ENCODE data around the gene PPEF1.

PPEF1 gene

GRCh38 chrX:18792828-18793227 lies 85.4 kb downstream of the PPEF1 start:
- TF ChIP-seq CTCF (IDR thresholded peaks at IDR 0.05; ENCODE audit: control insufficient read depth, insufficient read depth, low read depth, low read length, missing control alignments) = no peak
- H3K4me3 ChIP-seq (ENCODE audit: control insufficient read depth, low read depth, low read length) = no peak overlapping the region
- DNase-seq (ENCODE audit: low read depth) = no peak

GRCh38 chrX:18793601-18794089 lies 86.2 kb downstream of the PPEF1 start:
- no peak for DNase-seq (ENCODE audit: low read depth)
- no peak for TF ChIP-seq CTCF (IDR thresholded peaks at IDR 0.05; ENCODE audit: control insufficient read depth, insufficient read depth, low read depth, low read length, missing control alignments)
- no peak overlapping the region for H3K4me3 ChIP-seq (ENCODE audit: control insufficient read depth, low read depth, low read length)

- DNase-seq (ENCODE audit: low read depth) = no peak
- H3K4me3 ChIP-seq (ENCODE audit: control insufficient read depth, low read depth, low read length) = no peak overlapping the region
- no peak for TF ChIP-seq CTCF (IDR thresholded peaks at IDR 0.05; ENCODE audit: control insufficient read depth, insufficient read depth, low read depth, low read length, missing control alignments)
Observed at GRCh38 chrX:18797141-18797540, 89.7 kb downstream of the PPEF1 start.

GRCh38 chrX:18799911-18800310 lies 92.5 kb downstream of the PPEF1 start:
- DNase-seq (ENCODE audit: low read depth) = no peak
- H3K4me3 ChIP-seq (ENCODE audit: control insufficient read depth, low read depth, low read length) = no peak overlapping the region
- no peak for TF ChIP-seq CTCF (IDR thresholded peaks at IDR 0.05; ENCODE audit: control insufficient read depth, insufficient read depth, low read depth, low read length, missing control alignments)

- H3K4me3 ChIP-seq (ENCODE audit: control insufficient read depth, low read depth, low read length) = no peak overlapping the region
- no peak for DNase-seq (ENCODE audit: low read depth)
- TF ChIP-seq CTCF (IDR thresholded peaks at IDR 0.05; ENCODE audit: control insufficient read depth, insufficient read depth, low read depth, low read length, missing control alignments) = no peak
Observed at GRCh38 chrX:18809641-18810040, 102.2 kb downstream of the PPEF1 start.

- no peak overlapping the region for H3K4me3 ChIP-seq (ENCODE audit: control insufficient read depth, low read depth, low read length)
- no peak for DNase-seq (ENCODE audit: low read depth)
- TF ChIP-seq CTCF (IDR thresholded peaks at IDR 0.05; ENCODE audit: control insufficient read depth, insufficient read depth, low read depth, low read length, missing control alignments) = no peak
Observed at GRCh38 chrX:18810416-18810815, 103.0 kb downstream of the PPEF1 start.

- DNase-seq (ENCODE audit: low read depth) = no peak
- TF ChIP-seq CTCF (IDR thresholded peaks at IDR 0.05; ENCODE audit: control insufficient read depth, insufficient read depth, low read depth, low read length, missing control alignments) = no peak
- H3K4me3 ChIP-seq (ENCODE audit: control insufficient read depth, low read depth, low read length) = no peak overlapping the region
Observed at GRCh38 chrX:18825375-18825774, 117.9 kb downstream of the PPEF1 start.
